Measurements from ENCODE around the gene RAVER1.

GRCh38 chr19:10270616-10271394 is 62.5 kb downstream of the RAVER1 start, which contains the start of gene ICAM1:
- TF ChIP-seq, protein P1, sequence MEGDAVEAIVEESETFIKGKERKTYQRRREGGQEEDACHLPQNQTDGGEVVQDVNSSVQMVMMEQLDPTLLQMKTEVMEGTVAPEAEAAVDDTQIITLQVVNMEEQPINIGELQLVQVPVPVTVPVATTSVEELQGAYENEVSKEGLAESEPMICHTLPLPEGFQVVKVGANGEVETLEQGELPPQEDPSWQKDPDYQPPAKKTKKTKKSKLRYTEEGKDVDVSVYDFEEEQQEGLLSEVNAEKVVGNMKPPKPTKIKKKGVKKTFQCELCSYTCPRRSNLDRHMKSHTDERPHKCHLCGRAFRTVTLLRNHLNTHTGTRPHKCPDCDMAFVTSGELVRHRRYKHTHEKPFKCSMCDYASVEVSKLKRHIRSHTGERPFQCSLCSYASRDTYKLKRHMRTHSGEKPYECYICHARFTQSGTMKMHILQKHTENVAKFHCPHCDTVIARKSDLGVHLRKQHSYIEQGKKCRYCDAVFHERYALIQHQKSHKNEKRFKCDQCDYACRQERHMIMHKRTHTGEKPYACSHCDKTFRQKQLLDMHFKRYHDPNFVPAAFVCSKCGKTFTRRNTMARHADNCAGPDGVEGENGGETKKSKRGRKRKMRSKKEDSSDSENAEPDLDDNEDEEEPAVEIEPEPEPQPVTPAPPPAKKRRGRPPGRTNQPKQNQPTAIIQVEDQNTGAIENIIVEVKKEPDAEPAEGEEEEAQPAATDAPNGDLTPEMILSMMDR (IDR thresholded peaks at IDR 0.05) = no peak
- TF ChIP-seq POLR2A (IDR thresholded peaks at IDR 0.05; ENCODE audit: low read depth) = peak; percentile 59
